Measurements from ENCODE around the gene SETD1B. TPM values are rescaled to one million over a fixed set of nuclear protein-coding genes. Genes with fewer than 3 reads are reported as not detected.

Gene SETD1B
- polyA plus RNA-seq, 1 donor from 2014 or later: 2.6 TPM

GRCh38 chr12:121804417-121805111 is 755 bp downstream of the SETD1B start:
- Histone ChIP-seq H3K4me2 (ENCODE audit: low read length) (peak overlapping the region; percentile 55), H3K27me3 (ENCODE audit: insufficient read depth, low read depth, low read length) (no peaks in the 10 kb centered on the region), H3K9ac (ENCODE audit: low read length) (peak overlapping the region; percentile 99), H3K9me2 (ENCODE audit: insufficient read depth, low read length) (no peaks in the 10 kb centered on the region), H3F3A (ENCODE audit: insufficient read depth, low read length, poor library complexity, severe bottlenecking) (peaks cover 13% of the 10 kb centered on the region), H3K27ac (ENCODE audit: low read length) (peak overlapping the region; percentile 67), H3K36me3 (ENCODE audit: insufficient read depth, low read length) (no peaks in the 10 kb centered on the region), H2AFZ (ENCODE audit: low read depth, low read length) (no peak overlapping the region), H3K9me3 (ENCODE audit: low read length) (no peaks in the 10 kb centered on the region), H4K20me1 (ENCODE audit: insufficient read depth) (peaks cover 18% of the 10 kb centered on the region), H3K79me2 (replicated peaks; ENCODE audit: insufficient read depth, low read length) (peaks cover 74% of the 10 kb centered on the region), H3K4me3 (ENCODE audit: low read length) (peak overlapping the region; percentile 92)
- TF ChIP-seq TAF1 (IDR thresholded peaks at IDR 0.05; ENCODE audit: low read depth): no peak
- TF ChIP-seq REST (IDR thresholded peaks at IDR 0.05; ENCODE audit: borderline replicate concordance): peak; percentile 20
- no peak for TF ChIP-seq EZH2 (IDR thresholded peaks at IDR 0.05; ENCODE audit: borderline replicate concordance, insufficient read depth, low read length, poor library complexity, severe bottlenecking)
- TF ChIP-seq SMC3 (conservative IDR thresholded peaks at IDR 0.05; ENCODE audit: poor library complexity): no peak
- TF ChIP-seq EP300 (conservative IDR thresholded peaks at IDR 0.05; ENCODE audit: poor library complexity, severe bottlenecking): no peak
- TF ChIP-seq POLR2AphosphoS5 (IDR thresholded peaks at IDR 0.05): no peak

- H3K36me3 ChIP-seq (ENCODE audit: insufficient read depth, low read length): no peaks in the 10 kb centered on the region
- peak overlapping the region; percentile 86 for H3K4me2 ChIP-seq (ENCODE audit: low read length)
- peaks cover 78% of the 10 kb centered on the region for H3K79me2 ChIP-seq (replicated peaks; ENCODE audit: insufficient read depth, low read length)
- H3K27ac ChIP-seq (ENCODE audit: low read length): peak overlapping the region; percentile 20
- H3K9ac ChIP-seq (ENCODE audit: low read length): peak overlapping the region; percentile 99
- H3K4me3 ChIP-seq (ENCODE audit: low read length): peak overlapping the region; percentile 92
- peaks cover 13% of the 10 kb centered on the region for H3F3A ChIP-seq (ENCODE audit: insufficient read depth, low read length, poor library complexity, severe bottlenecking)
- no peaks in the 10 kb centered on the region for H3K27me3 ChIP-seq (ENCODE audit: insufficient read depth, low read depth, low read length)
- H3K9me2 ChIP-seq (ENCODE audit: insufficient read depth, low read length): no peaks in the 10 kb centered on the region
- TF ChIP-seq TAF1 (IDR thresholded peaks at IDR 0.05; ENCODE audit: low read depth) (no peak), EP300 (conservative IDR thresholded peaks at IDR 0.05; ENCODE audit: poor library complexity, severe bottlenecking) (no peak), RAD21 (conservative IDR thresholded peaks at IDR 0.05) (no peak), REST (IDR thresholded peaks at IDR 0.05; ENCODE audit: borderline replicate concordance) (no peak)
- no peaks in the 10 kb centered on the region for H3K9me3 ChIP-seq (ENCODE audit: low read length)
- H2AFZ ChIP-seq (ENCODE audit: low read depth, low read length): no peak overlapping the region
- peaks cover 18% of the 10 kb centered on the region for H4K20me1 ChIP-seq (ENCODE audit: insufficient read depth)
These were observed 1.6 kb downstream of the SETD1B start for GRCh38 chr12:121805171-121806008.

Data from neural cell (in vitro differentiated cells).